Liver (tissue), 9 donors: ENCODE data around the gene TMED5. TPM values are rescaled to one million over a fixed set of nuclear protein-coding genes. Genes with fewer than 3 reads are reported as not detected.
"Not testable (repeated sequence)": the region's sequence is repeated elsewhere in the genome, so short reads cannot be mapped to it uniquely, and the experiment has no call there.

Source experiments
- DNase-seq: peaks from one replicate; pipeline ENCODE4 v3.0.0-alpha.2; 2017; ENCODE audit warnings: low spot score
- H3K27ac ChIP-seq, 2 donors: one replicate each; pipeline ENCODE4 v1.7.0; 2013; ENCODE audit warnings: inconsistent platforms in 2 of 2, low read length in 2 of 2, control low read depth in 1 of 2, low read depth in 1 of 2, mild to moderate bottlenecking in 1 of 2
- H3K27me3 ChIP-seq, 4 donors: one replicate each; pipeline versions ENCODE4 v1.6.1 to v1.7.0; 2013; ENCODE audit warnings: low read length in 3 of 4, inconsistent platforms in 1 of 4, mild to moderate bottlenecking in 1 of 4, moderate library complexity in 1 of 4; ENCODE audit not compliant: control insufficient read depth in 4 of 4, insufficient read depth in 4 of 4
- H3K36me3 ChIP-seq, 4 donors: one replicate each; pipeline versions ENCODE4 v1.6.1 to v1.7.0; 2013; ENCODE audit warnings: low read length in 3 of 4, mild to moderate bottlenecking in 3 of 4, low read depth in 1 of 4, moderate library complexity in 1 of 4; ENCODE audit not compliant: control insufficient read depth in 4 of 4, insufficient read depth in 3 of 4
- H3K4me1 ChIP-seq, 4 donors: one replicate each; pipeline versions ENCODE4 v1.6.1 to v1.7.0; 2013; ENCODE audit warnings: low read length in 3 of 4, mild to moderate bottlenecking in 3 of 4, moderate library complexity in 1 of 4; ENCODE audit not compliant: control insufficient read depth in 4 of 4, insufficient read depth in 4 of 4
- H3K4me3 ChIP-seq, 3 donors: one replicate each; pipeline versions ENCODE4 v1.6.1 to v1.7.0; 2013; ENCODE audit warnings: low read length in 3 of 3, control low read depth in 1 of 3, low read depth in 1 of 3, mild to moderate bottlenecking in 1 of 3
- H3K9ac ChIP-seq, 2 donors: one replicate each; pipeline ENCODE4 v1.7.0; 2013; ENCODE audit warnings: low read length in 2 of 2, mild to moderate bottlenecking in 2 of 2, moderate library complexity in 2 of 2, control low read depth in 1 of 2, low read depth in 1 of 2
- H3K9me3 ChIP-seq, 4 donors: one replicate each; pipeline versions ENCODE4 v1.6.1 to v1.7.0; 2013; ENCODE audit warnings: low read length in 3 of 4; ENCODE audit not compliant: control insufficient read depth in 4 of 4
- EGR1 ChIP-seq, 2 donors: IDR thresholded peaks; 2 replicates each; pipeline ENCODE4 v1.6.1; 2016 to 2018; ENCODE audit warnings: antibody characterized with exemption in 2 of 2, low read depth in 2 of 2
- FOXA2 ChIP-seq: IDR thresholded peaks from 2 replicates; pipeline ENCODE4 v1.6.1; 2016; ENCODE audit warnings: antibody characterized with exemption
- GABPA ChIP-seq, 2 donors: IDR thresholded peaks in 1 of 2; conservative IDR thresholded peaks in 1 of 2; 2 replicates each; pipeline ENCODE4 v1.6.1; 2016; ENCODE audit warnings: antibody characterized with exemption in 2 of 2, mild to moderate bottlenecking in 1 of 2, moderate library complexity in 1 of 2
- JUND ChIP-seq, 2 donors: IDR thresholded peaks; 2 replicates each; pipeline ENCODE4 v1.6.1; 2016; ENCODE audit warnings: antibody characterized with exemption in 2 of 2
- RAD21 ChIP-seq, 2 donors: IDR thresholded peaks; 2 replicates each; pipeline ENCODE4 v1.6.1; 2016; ENCODE audit warnings: antibody characterized with exemption in 2 of 2, mild to moderate bottlenecking in 2 of 2
- RXRA ChIP-seq, 2 donors: IDR thresholded peaks; 2 replicates each; pipeline ENCODE4 v1.6.1; 2017 to 2018; ENCODE audit warnings: antibody characterized with exemption in 2 of 2, mild to moderate bottlenecking in 1 of 2
- WGBS: extraction: QIAGEN DNeasy Blood & Tissue Kit; methylation state at CpG from one replicate; pipeline ENCODE4 v1.1.7; 2013; 5-methylcytosine and 5-hydroxymethylcytosine counted together
- polyA plus RNA-seq, 2 donors: library from polyadenylated mRNA; stranded (reverse) in 1 of 2; unstranded in 1 of 2; fragments of 200-250 nt in 1 of 2; fragments of >200 nt in 1 of 2; fragmentation: Nextera tagmentation in 1 of 2; extraction: Ambion mirVana in 1 of 2; gene quantifications; one replicate each; pipeline versions ENCODE4 v1.2.1 to v1.2.3, GENCODE V29; 2013 to 2015
- total RNA-seq, 2 donors: library from RNA; depleted of rRNA; stranded (reverse); fragments of >200 nt; gene quantifications; one replicate each; pipeline ENCODE4 v1.2.3, GENCODE V29; 2014
- TF ChIP-seq, protein P1 (sequence below): fragments of 150-350 bp; IDR thresholded peaks from 2 replicates; pipeline ENCODE4 v1.5.1; 2017; ENCODE audit warnings: improper control_type of control experiment, low read depth, low read length; ENCODE audit not compliant: missing input control
- TF ChIP-seq, protein P2 (sequence below): IDR thresholded peaks from 2 replicates; pipeline ENCODE4 v1.6.1; 2016; ENCODE audit warnings: antibody characterized with exemption
- TF ChIP-seq, protein P3 (sequence below): IDR thresholded peaks from 2 replicates; pipeline ENCODE4 v1.6.1; 2016; ENCODE audit warnings: antibody characterized with exemption
- TF ChIP-seq, protein P4 (sequence below): IDR thresholded peaks from 2 replicates; pipeline ENCODE4 v1.6.1; 2016; ENCODE audit warnings: antibody characterized with exemption
- TF ChIP-seq, protein P5 (sequence below): IDR thresholded peaks from 2 replicates; pipeline ENCODE4 v1.6.1; 2016; ENCODE audit warnings: antibody characterized with exemption, mild to moderate bottlenecking
- donor health status: healthy.
- donor health status: healthy.
- donor health status: healthy.
- donor health status: healthy.
- donor health status: healthy.

TMED5 gene
- total and polyA plus RNA-seq, 4 donors, result 72.9 to 121 (median 85.7) TPM

DNA sequence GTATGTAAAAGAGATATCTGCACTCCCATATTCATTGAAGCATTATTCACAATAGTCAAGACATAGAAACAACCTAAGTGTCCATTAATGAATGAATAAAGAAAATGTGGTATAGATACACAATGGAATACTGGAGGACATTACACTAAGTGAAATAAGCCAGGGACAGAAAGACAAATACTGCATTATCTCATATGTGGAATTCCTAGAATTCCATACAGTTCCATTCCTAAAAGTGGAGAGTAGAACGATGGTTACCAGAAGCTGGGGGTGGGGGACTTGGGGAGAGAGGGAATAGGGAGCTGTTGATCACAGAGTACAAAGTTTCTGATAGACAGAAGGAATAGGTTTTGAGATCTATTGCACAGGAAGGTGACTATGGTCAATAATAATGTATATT lies 7.4 kb downstream of the TMED5 start:
- 41% methylated on average over 1 of the region's 1 CpG for whole genome bisulfite sequencing
- Histone ChIP-seq H3K4me3 (no peak overlapping the region), H3K9ac (no peak overlapping the region), H3K27ac (no peak overlapping the region), H3K27me3 (no peaks in the 10 kb centered on the region), H3K36me3 (peaks cover 0 to 6% (median 2%) of the 10 kb centered on the region in 4 donors), H3K4me1 (peaks cover 9 to 25% (median 15%) of the 10 kb centered on the region in 4 donors), H3K9me3 (no peaks in the 10 kb centered on the region)
- TF ChIP-seq, protein P1, sequence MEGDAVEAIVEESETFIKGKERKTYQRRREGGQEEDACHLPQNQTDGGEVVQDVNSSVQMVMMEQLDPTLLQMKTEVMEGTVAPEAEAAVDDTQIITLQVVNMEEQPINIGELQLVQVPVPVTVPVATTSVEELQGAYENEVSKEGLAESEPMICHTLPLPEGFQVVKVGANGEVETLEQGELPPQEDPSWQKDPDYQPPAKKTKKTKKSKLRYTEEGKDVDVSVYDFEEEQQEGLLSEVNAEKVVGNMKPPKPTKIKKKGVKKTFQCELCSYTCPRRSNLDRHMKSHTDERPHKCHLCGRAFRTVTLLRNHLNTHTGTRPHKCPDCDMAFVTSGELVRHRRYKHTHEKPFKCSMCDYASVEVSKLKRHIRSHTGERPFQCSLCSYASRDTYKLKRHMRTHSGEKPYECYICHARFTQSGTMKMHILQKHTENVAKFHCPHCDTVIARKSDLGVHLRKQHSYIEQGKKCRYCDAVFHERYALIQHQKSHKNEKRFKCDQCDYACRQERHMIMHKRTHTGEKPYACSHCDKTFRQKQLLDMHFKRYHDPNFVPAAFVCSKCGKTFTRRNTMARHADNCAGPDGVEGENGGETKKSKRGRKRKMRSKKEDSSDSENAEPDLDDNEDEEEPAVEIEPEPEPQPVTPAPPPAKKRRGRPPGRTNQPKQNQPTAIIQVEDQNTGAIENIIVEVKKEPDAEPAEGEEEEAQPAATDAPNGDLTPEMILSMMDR, result no peak
- TF ChIP-seq RXRA (IDR thresholded peaks at IDR 0.05) (no peak), EGR1 (IDR thresholded peaks at IDR 0.05; ENCODE audit: low read depth in 2 of 2) (no peak)
- TF ChIP-seq, protein P2, sequence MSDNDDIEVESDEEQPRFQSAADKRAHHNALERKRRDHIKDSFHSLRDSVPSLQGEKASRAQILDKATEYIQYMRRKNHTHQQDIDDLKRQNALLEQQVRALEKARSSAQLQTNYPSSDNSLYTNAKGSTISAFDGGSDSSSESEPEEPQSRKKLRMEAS, result no peak
- TF ChIP-seq, protein P3, sequence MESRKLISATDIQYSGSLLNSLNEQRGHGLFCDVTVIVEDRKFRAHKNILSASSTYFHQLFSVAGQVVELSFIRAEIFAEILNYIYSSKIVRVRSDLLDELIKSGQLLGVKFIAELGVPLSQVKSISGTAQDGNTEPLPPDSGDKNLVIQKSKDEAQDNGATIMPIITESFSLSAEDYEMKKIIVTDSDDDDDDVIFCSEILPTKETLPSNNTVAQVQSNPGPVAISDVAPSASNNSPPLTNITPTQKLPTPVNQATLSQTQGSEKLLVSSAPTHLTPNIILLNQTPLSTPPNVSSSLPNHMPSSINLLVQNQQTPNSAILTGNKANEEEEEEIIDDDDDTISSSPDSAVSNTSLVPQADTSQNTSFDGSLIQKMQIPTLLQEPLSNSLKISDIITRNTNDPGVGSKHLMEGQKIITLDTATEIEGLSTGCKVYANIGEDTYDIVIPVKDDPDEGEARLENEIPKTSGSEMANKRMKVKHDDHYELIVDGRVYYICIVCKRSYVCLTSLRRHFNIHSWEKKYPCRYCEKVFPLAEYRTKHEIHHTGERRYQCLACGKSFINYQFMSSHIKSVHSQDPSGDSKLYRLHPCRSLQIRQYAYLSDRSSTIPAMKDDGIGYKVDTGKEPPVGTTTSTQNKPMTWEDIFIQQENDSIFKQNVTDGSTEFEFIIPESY, result no peak
- no peak for DNase-seq

DNA sequence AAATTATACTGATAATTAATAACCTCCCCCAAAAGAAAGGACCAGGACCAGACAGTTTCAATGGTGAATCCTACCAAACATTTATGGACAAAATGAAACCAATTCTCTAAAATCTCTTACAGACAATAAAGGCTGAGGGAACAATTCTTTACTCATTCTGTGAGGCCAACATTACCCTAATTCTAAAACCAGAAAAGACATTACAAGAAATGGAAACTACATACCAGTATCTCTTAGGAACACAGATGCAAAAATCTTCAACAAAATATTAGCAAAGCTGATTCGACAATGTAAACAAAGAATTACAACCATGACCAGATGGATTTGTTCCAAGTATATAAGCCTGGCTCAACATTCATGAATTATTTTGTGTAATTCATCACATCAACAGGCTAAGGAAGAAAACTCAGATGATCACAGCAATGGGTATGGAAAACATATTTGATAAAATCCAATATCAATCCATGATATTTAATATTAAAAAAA lies 8.6 kb downstream of the TMED5 start:
- H3K36me3 ChIP-seq, result peaks cover 0 to 3% (median 1%) of the 10 kb centered on the region in 4 donors
- H3K9ac ChIP-seq, result no peak overlapping the region
- no peak overlapping the region for H3K4me3 ChIP-seq
- WGBS, result 22% methylated on average over 1 of the region's 1 CpG
- H3K9me3 ChIP-seq, result no peaks in the 10 kb centered on the region
- H3K27ac ChIP-seq, result no peak overlapping the region
- H3K4me1 ChIP-seq, result peaks cover 8 to 21% (median 11%) of the 10 kb centered on the region in 4 donors
- H3K27me3 ChIP-seq, result no peaks in the 10 kb centered on the region
- no peak for DNase-seq
- TF ChIP-seq JUND (IDR thresholded peaks at IDR 0.05) (no peak), EGR1 (IDR thresholded peaks at IDR 0.05; ENCODE audit: low read depth in 2 of 2) (no peak), RXRA (IDR thresholded peaks at IDR 0.05) (no peak), GABPA (IDR thresholded peaks at IDR 0.05 in 1 of 2, conservative IDR thresholded peaks at IDR 0.05 in 1 of 2) (no peak), FOXA2 (no peak), RAD21 (IDR thresholded peaks at IDR 0.05) (no peak)
- TF ChIP-seq, protein P4, sequence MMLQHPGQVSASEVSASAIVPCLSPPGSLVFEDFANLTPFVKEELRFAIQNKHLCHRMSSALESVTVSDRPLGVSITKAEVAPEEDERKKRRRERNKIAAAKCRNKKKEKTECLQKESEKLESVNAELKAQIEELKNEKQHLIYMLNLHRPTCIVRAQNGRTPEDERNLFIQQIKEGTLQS, result no peak
- TF ChIP-seq, protein P5, sequence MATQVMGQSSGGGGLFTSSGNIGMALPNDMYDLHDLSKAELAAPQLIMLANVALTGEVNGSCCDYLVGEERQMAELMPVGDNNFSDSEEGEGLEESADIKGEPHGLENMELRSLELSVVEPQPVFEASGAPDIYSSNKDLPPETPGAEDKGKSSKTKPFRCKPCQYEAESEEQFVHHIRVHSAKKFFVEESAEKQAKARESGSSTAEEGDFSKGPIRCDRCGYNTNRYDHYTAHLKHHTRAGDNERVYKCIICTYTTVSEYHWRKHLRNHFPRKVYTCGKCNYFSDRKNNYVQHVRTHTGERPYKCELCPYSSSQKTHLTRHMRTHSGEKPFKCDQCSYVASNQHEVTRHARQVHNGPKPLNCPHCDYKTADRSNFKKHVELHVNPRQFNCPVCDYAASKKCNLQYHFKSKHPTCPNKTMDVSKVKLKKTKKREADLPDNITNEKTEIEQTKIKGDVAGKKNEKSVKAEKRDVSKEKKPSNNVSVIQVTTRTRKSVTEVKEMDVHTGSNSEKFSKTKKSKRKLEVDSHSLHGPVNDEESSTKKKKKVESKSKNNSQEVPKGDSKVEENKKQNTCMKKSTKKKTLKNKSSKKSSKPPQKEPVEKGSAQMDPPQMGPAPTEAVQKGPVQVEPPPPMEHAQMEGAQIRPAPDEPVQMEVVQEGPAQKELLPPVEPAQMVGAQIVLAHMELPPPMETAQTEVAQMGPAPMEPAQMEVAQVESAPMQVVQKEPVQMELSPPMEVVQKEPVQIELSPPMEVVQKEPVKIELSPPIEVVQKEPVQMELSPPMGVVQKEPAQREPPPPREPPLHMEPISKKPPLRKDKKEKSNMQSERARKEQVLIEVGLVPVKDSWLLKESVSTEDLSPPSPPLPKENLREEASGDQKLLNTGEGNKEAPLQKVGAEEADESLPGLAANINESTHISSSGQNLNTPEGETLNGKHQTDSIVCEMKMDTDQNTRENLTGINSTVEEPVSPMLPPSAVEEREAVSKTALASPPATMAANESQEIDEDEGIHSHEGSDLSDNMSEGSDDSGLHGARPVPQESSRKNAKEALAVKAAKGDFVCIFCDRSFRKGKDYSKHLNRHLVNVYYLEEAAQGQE, result no peak

DNA sequence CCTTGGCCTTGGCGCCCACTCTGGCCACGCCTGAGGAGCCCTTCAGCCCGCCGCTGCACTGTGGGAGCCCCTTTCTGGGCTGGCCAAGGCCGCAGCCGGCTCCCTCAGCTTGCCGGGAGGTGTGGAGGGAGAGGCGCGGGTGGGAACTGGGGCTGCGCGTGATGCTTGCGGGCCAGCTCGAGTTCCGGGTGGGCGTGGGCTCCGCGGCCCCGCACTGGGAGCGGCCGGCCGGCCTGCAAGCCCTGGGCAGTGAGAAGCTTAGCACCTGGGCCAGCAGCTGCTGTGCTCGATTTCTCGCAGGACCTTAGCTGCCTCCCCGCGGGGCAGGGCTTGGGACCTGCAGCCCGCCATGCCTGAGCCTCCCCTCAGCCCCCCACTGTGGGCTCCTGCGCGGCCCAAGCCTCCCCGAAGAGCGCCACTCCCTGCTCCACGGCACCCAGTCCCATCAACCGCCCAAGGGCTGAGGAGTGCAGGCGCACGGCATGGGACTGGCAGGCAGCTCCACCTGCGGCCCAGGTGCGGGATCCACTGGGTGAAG lies 10.0 kb downstream of the TMED5 start:
- H3K36me3 ChIP-seq, H3K9ac ChIP-seq, DNase-seq, H3K27me3 ChIP-seq, H3K27ac ChIP-seq, H3K4me3 ChIP-seq, H3K9me3 ChIP-seq: not testable (repeated sequence)
- WGBS, result 97% methylated on average over 36 of the region's 36 CpGs
- H3K4me1 ChIP-seq, result peaks cover 8 to 16% (median 11%) of the 10 kb centered on the region in 4 donors
